Measurements from ENCODE around the gene GABBR2.

GABBR2 gene

DNA sequence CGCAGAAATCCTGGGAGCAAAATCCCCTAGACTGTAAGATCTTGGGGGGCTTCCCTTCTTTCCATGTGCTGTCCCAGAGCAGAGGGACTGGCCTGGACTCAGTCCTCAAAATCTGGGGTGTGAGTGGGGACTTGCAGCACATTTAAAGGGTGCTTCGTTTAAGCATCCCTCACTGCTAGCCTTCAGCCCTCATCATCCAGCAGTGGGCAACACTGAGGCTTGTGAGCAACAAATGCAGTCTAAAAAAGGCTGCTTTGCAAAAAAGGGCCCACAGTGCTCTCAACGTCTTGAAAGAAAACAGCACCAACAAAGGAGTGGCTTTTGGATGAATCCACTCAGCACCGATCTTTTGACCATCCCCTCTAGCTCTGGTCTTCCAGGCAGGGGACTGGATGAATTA is 325.0 kb downstream of the GABBR2 start:
- no peaks in the 10 kb centered on the region for H3K36me3 ChIP-seq (ENCODE audit: low read depth)
- no peak for ATAC-seq (ENCODE audit: low read depth)

GRCh38 chr9:98381311-98382103 is 327.2 kb downstream of the GABBR2 start:
- ATAC-seq (ENCODE audit: low read depth), result no peak
- H3K36me3 ChIP-seq (ENCODE audit: low read depth), result no peaks in the 10 kb centered on the region
- TF ChIP-seq, protein P1, sequence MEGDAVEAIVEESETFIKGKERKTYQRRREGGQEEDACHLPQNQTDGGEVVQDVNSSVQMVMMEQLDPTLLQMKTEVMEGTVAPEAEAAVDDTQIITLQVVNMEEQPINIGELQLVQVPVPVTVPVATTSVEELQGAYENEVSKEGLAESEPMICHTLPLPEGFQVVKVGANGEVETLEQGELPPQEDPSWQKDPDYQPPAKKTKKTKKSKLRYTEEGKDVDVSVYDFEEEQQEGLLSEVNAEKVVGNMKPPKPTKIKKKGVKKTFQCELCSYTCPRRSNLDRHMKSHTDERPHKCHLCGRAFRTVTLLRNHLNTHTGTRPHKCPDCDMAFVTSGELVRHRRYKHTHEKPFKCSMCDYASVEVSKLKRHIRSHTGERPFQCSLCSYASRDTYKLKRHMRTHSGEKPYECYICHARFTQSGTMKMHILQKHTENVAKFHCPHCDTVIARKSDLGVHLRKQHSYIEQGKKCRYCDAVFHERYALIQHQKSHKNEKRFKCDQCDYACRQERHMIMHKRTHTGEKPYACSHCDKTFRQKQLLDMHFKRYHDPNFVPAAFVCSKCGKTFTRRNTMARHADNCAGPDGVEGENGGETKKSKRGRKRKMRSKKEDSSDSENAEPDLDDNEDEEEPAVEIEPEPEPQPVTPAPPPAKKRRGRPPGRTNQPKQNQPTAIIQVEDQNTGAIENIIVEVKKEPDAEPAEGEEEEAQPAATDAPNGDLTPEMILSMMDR (IDR thresholded peaks at IDR 0.05; ENCODE audit: poor library complexity, severe bottlenecking), result no peak
- H3K4me1 ChIP-seq (ENCODE audit: insufficient read depth, poor library complexity, severe bottlenecking), result no peaks in the 10 kb centered on the region
- H3K27ac ChIP-seq (ENCODE audit: poor library complexity, severe bottlenecking), result no peak overlapping the region
- peak; percentile 9 for DNase-seq (ENCODE audit: low spot score)
- H3K4me3 ChIP-seq (ENCODE audit: severe bottlenecking), result no peak overlapping the region
- no peaks in the 10 kb centered on the region for H3K27me3 ChIP-seq (ENCODE audit: insufficient read depth, poor library complexity, severe bottlenecking)
- no peaks in the 10 kb centered on the region for H3K9me3 ChIP-seq (ENCODE audit: severe bottlenecking)

More for the DNA sequence above, 325.0 kb downstream of the GABBR2 start:
- H3K4me1 ChIP-seq (ENCODE audit: insufficient read depth, poor library complexity, severe bottlenecking), result no peaks in the 10 kb centered on the region
- TF ChIP-seq, protein P1 (IDR thresholded peaks at IDR 0.05; ENCODE audit: poor library complexity, severe bottlenecking), result no peak
- H3K4me3 ChIP-seq (ENCODE audit: severe bottlenecking), result no peak overlapping the region
- DNase-seq (ENCODE audit: low spot score), result peak; percentile 7
- no peak overlapping the region for H3K27ac ChIP-seq (ENCODE audit: poor library complexity, severe bottlenecking)
- H3K27me3 ChIP-seq (ENCODE audit: insufficient read depth, poor library complexity, severe bottlenecking), result no peaks in the 10 kb centered on the region
- H3K9me3 ChIP-seq (ENCODE audit: severe bottlenecking), result no peaks in the 10 kb centered on the region

DNA sequence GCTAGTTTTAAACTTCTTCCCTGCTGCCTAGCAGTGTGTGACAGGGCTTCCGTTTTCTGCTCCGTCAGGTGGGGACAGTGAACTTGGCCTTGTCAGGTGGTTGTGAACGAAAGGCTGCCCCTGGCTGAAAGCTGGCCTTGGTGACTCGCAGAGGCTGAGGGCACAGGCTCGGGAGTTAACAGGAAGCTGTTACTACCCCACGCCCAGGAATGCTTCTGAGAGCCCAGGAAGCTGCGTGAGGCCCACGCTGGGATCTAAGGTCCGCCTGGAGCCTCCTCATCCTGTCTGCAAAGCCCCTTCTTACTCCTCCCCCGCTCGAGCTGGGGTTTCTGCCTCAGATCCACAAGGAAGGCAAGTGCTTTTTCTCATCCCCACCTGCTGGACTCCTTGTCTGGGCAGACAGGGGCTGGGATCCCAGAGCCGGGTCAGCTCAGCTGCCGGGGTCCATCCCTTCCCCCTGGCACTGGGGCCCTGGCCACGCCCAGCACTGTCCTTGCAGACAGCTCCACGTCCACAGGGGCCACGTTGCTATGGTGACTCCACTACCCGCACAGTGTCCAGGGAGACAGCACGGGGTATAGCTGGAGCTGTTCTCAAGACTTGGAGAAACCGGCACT is 328.6 kb downstream of the GABBR2 start:
- H3K4me1 ChIP-seq (ENCODE audit: insufficient read depth, poor library complexity, severe bottlenecking), result peaks cover 2% of the 10 kb centered on the region
- ATAC-seq (ENCODE audit: low read depth) (peak; percentile 61), DNase-seq (ENCODE audit: low spot score) (peak; percentile 59)
- no peaks in the 10 kb centered on the region for H3K27me3 ChIP-seq (ENCODE audit: insufficient read depth, poor library complexity, severe bottlenecking)
- H3K9me3 ChIP-seq (ENCODE audit: severe bottlenecking), result no peaks in the 10 kb centered on the region
- no peak overlapping the region for H3K4me3 ChIP-seq (ENCODE audit: severe bottlenecking)
- no peak overlapping the region for H3K27ac ChIP-seq (ENCODE audit: poor library complexity, severe bottlenecking)
- TF ChIP-seq, protein P1 (IDR thresholded peaks at IDR 0.05; ENCODE audit: poor library complexity, severe bottlenecking), result no peak
- no peaks in the 10 kb centered on the region for H3K36me3 ChIP-seq (ENCODE audit: low read depth)

DNA sequence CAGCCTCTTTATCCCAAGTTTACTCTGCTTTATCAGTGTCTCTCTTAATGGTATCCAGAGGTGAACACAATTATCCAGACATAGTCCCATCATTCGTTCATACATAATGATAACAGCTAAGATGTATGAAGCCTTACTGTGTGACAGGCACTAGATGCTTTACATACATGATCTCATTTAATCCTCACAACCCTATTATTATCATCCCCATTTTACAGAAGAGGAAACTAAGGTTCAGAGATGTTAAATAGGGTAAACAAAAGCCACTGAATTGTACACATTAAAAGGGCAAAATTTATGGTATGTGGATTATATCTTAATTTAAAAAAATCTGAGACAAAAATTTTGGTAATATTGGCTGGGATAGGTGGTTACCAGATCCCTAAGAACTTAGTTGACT is 329.2 kb downstream of the GABBR2 start:
- no peaks in the 10 kb centered on the region for H3K36me3 ChIP-seq (ENCODE audit: low read depth)
- H3K4me1 ChIP-seq (ENCODE audit: insufficient read depth, poor library complexity, severe bottlenecking), result peaks cover 5% of the 10 kb centered on the region
- no peak overlapping the region for H3K27ac ChIP-seq (ENCODE audit: poor library complexity, severe bottlenecking)
- DNase-seq (ENCODE audit: low spot score) (no peak), ATAC-seq (ENCODE audit: low read depth) (no peak)
- TF ChIP-seq, protein P1 (IDR thresholded peaks at IDR 0.05; ENCODE audit: poor library complexity, severe bottlenecking), result no peak
- no peak overlapping the region for H3K4me3 ChIP-seq (ENCODE audit: severe bottlenecking)
- no peaks in the 10 kb centered on the region for H3K27me3 ChIP-seq (ENCODE audit: insufficient read depth, poor library complexity, severe bottlenecking)
- H3K9me3 ChIP-seq (ENCODE audit: severe bottlenecking), result no peaks in the 10 kb centered on the region

GRCh38 chr9:98378794-98379193 is 329.9 kb downstream of the GABBR2 start:
- no peak for ATAC-seq (ENCODE audit: low read depth)
- Histone ChIP-seq H3K4me1 (ENCODE audit: insufficient read depth, poor library complexity, severe bottlenecking) (peaks cover 5% of the 10 kb centered on the region), H3K27me3 (ENCODE audit: insufficient read depth, poor library complexity, severe bottlenecking) (no peaks in the 10 kb centered on the region), H3K9me3 (ENCODE audit: severe bottlenecking) (no peaks in the 10 kb centered on the region), H3K27ac (ENCODE audit: poor library complexity, severe bottlenecking) (no peak overlapping the region), H3K4me3 (ENCODE audit: severe bottlenecking) (no peak overlapping the region), H3K36me3 (ENCODE audit: low read depth) (no peaks in the 10 kb centered on the region)
- TF ChIP-seq, protein P1 (IDR thresholded peaks at IDR 0.05; ENCODE audit: poor library complexity, severe bottlenecking), result no peak
- peak; percentile 12 for DNase-seq (ENCODE audit: low spot score)
